ENCODE data around the gene HES5.

HES5 gene

GRCh38 chr1:2493691-2494322 lies 36.3 kb downstream of the HES5 start:
- DNase-seq (ENCODE audit: extremely low spot score): no peak
- no peak for TF ChIP-seq FOXK2 (IDR thresholded peaks at IDR 0.05)
- no peak for TF ChIP-seq HDGF (IDR thresholded peaks at IDR 0.05; ENCODE audit: borderline replicate concordance)
- no peak for TF ChIP-seq ZNF384 (IDR thresholded peaks at IDR 0.05)
- no peak for TF ChIP-seq NFRKB (IDR thresholded peaks at IDR 0.05)
- no peak for TF ChIP-seq PKNOX1 (IDR thresholded peaks at IDR 0.05)
- TF ChIP-seq BHLHE40 (IDR thresholded peaks at IDR 0.05; ENCODE audit: borderline replicate concordance): no peak
- TF ChIP-seq SP1 (IDR thresholded peaks at IDR 0.05): no peak
- TF ChIP-seq TARDBP (IDR thresholded peaks at IDR 0.05): no peak
- TF ChIP-seq CTBP1 (IDR thresholded peaks at IDR 0.05; ENCODE audit: borderline replicate concordance): no peak
- TF ChIP-seq FOXM1 (IDR thresholded peaks at IDR 0.05; ENCODE audit: borderline replicate concordance): no peak
- TF ChIP-seq ELF4 (IDR thresholded peaks at IDR 0.05): no peak
- TF ChIP-seq FOXA1 (IDR thresholded peaks at IDR 0.05): no peak
- TF ChIP-seq L3MBTL2 (conservative IDR thresholded peaks at IDR 0.05): no peak
- no peak for TF ChIP-seq LEF1 (IDR thresholded peaks at IDR 0.05; ENCODE audit: borderline replicate concordance)
- TF ChIP-seq SUZ12 (IDR thresholded peaks at IDR 0.05): no peak
- TF ChIP-seq ARNT (IDR thresholded peaks at IDR 0.05): no peak
- CTCF ChIA-PET: no interaction called here
- POLR2A ChIA-PET: no interaction called here

- no peak for DNase-seq (ENCODE audit: extremely low spot score)
- TF ChIP-seq SP1 (IDR thresholded peaks at IDR 0.05) (no peak), SUZ12 (IDR thresholded peaks at IDR 0.05) (no peak), L3MBTL2 (conservative IDR thresholded peaks at IDR 0.05) (no peak), TARDBP (IDR thresholded peaks at IDR 0.05) (no peak), ELF4 (IDR thresholded peaks at IDR 0.05) (no peak), ZNF384 (IDR thresholded peaks at IDR 0.05) (no peak), PKNOX1 (IDR thresholded peaks at IDR 0.05) (no peak), NFRKB (IDR thresholded peaks at IDR 0.05) (no peak), BHLHE40 (IDR thresholded peaks at IDR 0.05; ENCODE audit: borderline replicate concordance) (no peak), FOXM1 (IDR thresholded peaks at IDR 0.05; ENCODE audit: borderline replicate concordance) (no peak), LEF1 (IDR thresholded peaks at IDR 0.05; ENCODE audit: borderline replicate concordance) (no peak), FOXK2 (IDR thresholded peaks at IDR 0.05) (no peak), HDGF (IDR thresholded peaks at IDR 0.05; ENCODE audit: borderline replicate concordance) (no peak), CTBP1 (IDR thresholded peaks at IDR 0.05; ENCODE audit: borderline replicate concordance) (no peak), FOXA1 (IDR thresholded peaks at IDR 0.05) (no peak), ARNT (IDR thresholded peaks at IDR 0.05) (no peak)
- ChIA-PET POLR2A (no interaction called here), CTCF (no interaction called here)
These were observed 36.8 kb downstream of the HES5 start for GRCh38 chr1:2493218-2493617.

GRCh38 chr1:2492091-2492490 lies 38.0 kb downstream of the HES5 start:
- ChIA-PET POLR2A (no interaction called here), CTCF (no interaction called here)
- DNase-seq (ENCODE audit: extremely low spot score): no peak
- TF ChIP-seq TARDBP (IDR thresholded peaks at IDR 0.05) (no peak), ZNF384 (IDR thresholded peaks at IDR 0.05) (no peak), NFRKB (IDR thresholded peaks at IDR 0.05) (no peak), PKNOX1 (IDR thresholded peaks at IDR 0.05) (no peak), SUZ12 (IDR thresholded peaks at IDR 0.05) (no peak), L3MBTL2 (conservative IDR thresholded peaks at IDR 0.05) (no peak), ELF4 (IDR thresholded peaks at IDR 0.05) (no peak), FOXA1 (IDR thresholded peaks at IDR 0.05) (no peak)

GRCh38 chr1:2489615-2490014 lies 40.4 kb downstream of the HES5 start:
- ChIA-PET CTCF (no interaction called here), POLR2A (no interaction called here)
- DNase-seq (ENCODE audit: extremely low spot score): no peak
- TF ChIP-seq ELF4 (IDR thresholded peaks at IDR 0.05) (no peak), FOXA1 (IDR thresholded peaks at IDR 0.05) (no peak), BHLHE40 (IDR thresholded peaks at IDR 0.05; ENCODE audit: borderline replicate concordance) (no peak), FOXM1 (IDR thresholded peaks at IDR 0.05; ENCODE audit: borderline replicate concordance) (no peak), FOXK2 (IDR thresholded peaks at IDR 0.05) (no peak), SUZ12 (IDR thresholded peaks at IDR 0.05) (no peak), SP1 (IDR thresholded peaks at IDR 0.05) (no peak), PKNOX1 (IDR thresholded peaks at IDR 0.05) (no peak), LEF1 (IDR thresholded peaks at IDR 0.05; ENCODE audit: borderline replicate concordance) (no peak), TARDBP (IDR thresholded peaks at IDR 0.05) (no peak), HDGF (IDR thresholded peaks at IDR 0.05; ENCODE audit: borderline replicate concordance) (no peak), NFRKB (IDR thresholded peaks at IDR 0.05) (no peak), ARNT (IDR thresholded peaks at IDR 0.05) (no peak)

GRCh38 chr1:2488688-2489087 lies 41.4 kb downstream of the HES5 start:
- no peak for DNase-seq (ENCODE audit: extremely low spot score)
- no peak for TF ChIP-seq LEF1 (IDR thresholded peaks at IDR 0.05; ENCODE audit: borderline replicate concordance)
- no peak for TF ChIP-seq CTBP1 (IDR thresholded peaks at IDR 0.05; ENCODE audit: borderline replicate concordance)
- ChIA-PET CTCF (no interaction called here), POLR2A (no interaction called here)

GRCh38 chr1:2486558-2486957 lies 43.5 kb downstream of the HES5 start:
- POLR2A ChIA-PET: no interaction called here
- DNase-seq (ENCODE audit: extremely low spot score): no peak
- CTCF ChIA-PET: no interaction called here
- TF ChIP-seq HDGF (IDR thresholded peaks at IDR 0.05; ENCODE audit: borderline replicate concordance) (no peak), ARNT (IDR thresholded peaks at IDR 0.05) (no peak), SP1 (IDR thresholded peaks at IDR 0.05) (no peak), L3MBTL2 (conservative IDR thresholded peaks at IDR 0.05) (no peak), TARDBP (IDR thresholded peaks at IDR 0.05) (no peak), ELF4 (IDR thresholded peaks at IDR 0.05) (no peak), FOXM1 (IDR thresholded peaks at IDR 0.05; ENCODE audit: borderline replicate concordance) (no peak), NFRKB (IDR thresholded peaks at IDR 0.05) (no peak), PKNOX1 (IDR thresholded peaks at IDR 0.05) (no peak), SUZ12 (IDR thresholded peaks at IDR 0.05) (no peak), FOXA1 (IDR thresholded peaks at IDR 0.05) (no peak), BHLHE40 (IDR thresholded peaks at IDR 0.05; ENCODE audit: borderline replicate concordance) (no peak), FOXK2 (IDR thresholded peaks at IDR 0.05) (no peak), ZNF384 (IDR thresholded peaks at IDR 0.05) (no peak), LEF1 (IDR thresholded peaks at IDR 0.05; ENCODE audit: borderline replicate concordance) (no peak), CTBP1 (IDR thresholded peaks at IDR 0.05; ENCODE audit: borderline replicate concordance) (no peak)
